Astrocyte (in vitro differentiated cells and primary cell): ENCODE results near the gene ZDHHC15. TPM values are rescaled to one million over a fixed set of nuclear protein-coding genes. Genes with fewer than 3 reads are reported as not detected.

ENCODE experiments used
- DNase-seq: peaks from one replicate; pipeline ENCODE4 v3.0.0-alpha.2; 2010; ENCODE audit warnings: low read depth
- FAIRE-seq: peaks from 2 replicates; lab custom pipeline; 2011; peaks lifted over from hg19 to GRCh38; lab: Jason Lieb, UNC
- H2AFZ ChIP-seq: 2 replicates; pipeline ENCODE4 v1.6.0; 2012; ENCODE audit warnings: low read depth, low read length, inconsistent platforms
- H3K27ac ChIP-seq: 2 replicates; pipeline ENCODE4 v1.5.1; 2011; ENCODE audit warnings: low read depth, low read length, inconsistent platforms
- H3K27me3 ChIP-seq: 2 replicates; pipeline ENCODE4 v1.6.0; 2011; ENCODE audit warnings: low read length, inconsistent platforms; ENCODE audit not compliant: insufficient read depth
- H3K36me3 ChIP-seq: 2 replicates; pipeline ENCODE4 v1.5.1; 2011; ENCODE audit warnings: low read length, inconsistent platforms; ENCODE audit not compliant: insufficient read depth
- H3K4me1 ChIP-seq: 2 replicates; pipeline ENCODE4 v1.5.1; 2011; ENCODE audit warnings: low read length, inconsistent platforms; ENCODE audit not compliant: insufficient read depth
- H3K4me2 ChIP-seq: 2 replicates; pipeline ENCODE4 v1.6.0; 2012; ENCODE audit warnings: low read length, inconsistent platforms
- H3K4me3 ChIP-seq: 2 replicates; pipeline ENCODE4 v1.5.1; 2011; ENCODE audit warnings: low read depth, mild to moderate bottlenecking, low read length, inconsistent platforms; ENCODE audit not compliant: insufficient read depth
- H3K79me2 ChIP-seq: 2 replicates; pipeline ENCODE4 v1.6.0; 2012; ENCODE audit warnings: mild to moderate bottlenecking, low read length, inconsistent platforms; ENCODE audit not compliant: insufficient read depth
- H3K9ac ChIP-seq: 2 replicates; pipeline ENCODE4 v1.6.0; 2012; ENCODE audit warnings: mild to moderate bottlenecking, low read length, inconsistent platforms
- H3K9me3 ChIP-seq: 2 replicates; pipeline ENCODE4 v1.5.1; 2012; ENCODE audit warnings: low read depth, mild to moderate bottlenecking, low read length, inconsistent platforms; ENCODE audit not compliant: insufficient read depth
- H4K20me1 ChIP-seq: 2 replicates; pipeline ENCODE4 v1.6.0; 2012; ENCODE audit warnings: low read length, inconsistent platforms; ENCODE audit not compliant: insufficient read depth
- H3K27ac Mint-ChIP-seq: one replicate; pipeline ENCODE4 v1.8.0; 2021; ENCODE audit warnings: mild to moderate bottlenecking, mixed read lengths; ENCODE audit not compliant: unreplicated experiment
- H3K27me3 Mint-ChIP-seq: one replicate; pipeline ENCODE4 v1.8.0; 2021; ENCODE audit warnings: low read depth, mixed read lengths; ENCODE audit not compliant: unreplicated experiment
- H3K36me3 Mint-ChIP-seq: one replicate; pipeline ENCODE4 v1.8.0; 2021; ENCODE audit warnings: low read depth, mixed read lengths; ENCODE audit not compliant: unreplicated experiment
- H3K4me1 Mint-ChIP-seq: one replicate; pipeline ENCODE4 v1.8.0; 2021; ENCODE audit warnings: low read depth, mixed read lengths; ENCODE audit not compliant: unreplicated experiment
- H3K4me3 Mint-ChIP-seq: one replicate; pipeline ENCODE4 v1.8.0; 2021; ENCODE audit warnings: mild to moderate bottlenecking, moderate library complexity, mixed read lengths; ENCODE audit not compliant: unreplicated experiment
- H3K9me3 Mint-ChIP-seq: one replicate; pipeline ENCODE4 v1.8.0; 2021; ENCODE audit warnings: mild to moderate bottlenecking, mixed read lengths; ENCODE audit not compliant: unreplicated experiment
- EZH2 ChIP-seq: IDR thresholded peaks from 2 replicates; pipeline ENCODE4 v1.6.1; 2012; ENCODE audit warnings: mild to moderate bottlenecking, low read length, inconsistent platforms; ENCODE audit not compliant: insufficient read depth
- total RNA-seq: library from RNA; stranded (reverse); gene quantifications from 2 replicates; pipeline ENCODE4 v1.2.1, GENCODE V29; 2021
- TF ChIP-seq, protein P1 (sequence below): IDR thresholded peaks from 2 replicates; pipeline ENCODE4 v1.5.1; 2011; ENCODE audit warnings: low read depth, mild to moderate bottlenecking, inconsistent platforms, low read length, moderate library complexity; ENCODE audit not compliant: insufficient read depth

Gene ZDHHC15
- total RNA-seq, 1 donor from 2014 or later: 0.89 TPM

DNA sequence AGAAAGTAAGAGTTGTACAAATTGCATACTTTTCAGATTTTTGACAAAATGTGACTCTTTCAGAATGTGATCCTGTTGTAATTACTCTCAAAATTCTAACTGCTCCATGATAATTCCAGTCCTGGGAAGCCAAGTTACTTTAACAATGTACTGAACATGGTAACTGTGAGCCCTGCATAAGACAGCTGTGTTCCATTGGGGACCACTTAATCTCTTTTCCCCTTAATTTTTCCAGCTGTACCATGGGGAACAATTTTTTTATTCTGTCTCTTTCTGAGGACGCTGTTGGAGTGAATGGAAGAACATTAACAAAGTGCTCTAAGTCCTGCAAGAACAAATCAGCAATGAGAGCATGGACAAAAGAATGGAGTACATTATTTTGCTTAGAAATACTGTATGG, 153.1 kb downstream of the ZDHHC15 start:
- Mint-ChIP-seq H3K9me3 (no peaks in the 10 kb centered on the region), H3K36me3 (no peaks in the 10 kb centered on the region), H3K27ac (no peak overlapping the region), H3K27me3 (no peaks in the 10 kb centered on the region), H3K4me1 (peaks cover 1% of the 10 kb centered on the region), H3K4me3 (no peak overlapping the region)
- H3K79me2 ChIP-seq: no peaks in the 10 kb centered on the region
- H3K27ac ChIP-seq: no peak overlapping the region
- DNase-seq (no peak), FAIRE-seq (no peak)
- no peaks in the 10 kb centered on the region for H3K27me3 ChIP-seq
- no peak overlapping the region for H3K9ac ChIP-seq
- H4K20me1 ChIP-seq: no peaks in the 10 kb centered on the region
- H3K4me1 ChIP-seq: no peaks in the 10 kb centered on the region
- no peak overlapping the region for H3K4me2 ChIP-seq
- H3K4me3 ChIP-seq: no peak overlapping the region
- H3K9me3 ChIP-seq: no peaks in the 10 kb centered on the region
- no peak overlapping the region for H2AFZ ChIP-seq
- H3K36me3 ChIP-seq: no peaks in the 10 kb centered on the region
- no peak for TF ChIP-seq EZH2
- TF ChIP-seq, protein P1, sequence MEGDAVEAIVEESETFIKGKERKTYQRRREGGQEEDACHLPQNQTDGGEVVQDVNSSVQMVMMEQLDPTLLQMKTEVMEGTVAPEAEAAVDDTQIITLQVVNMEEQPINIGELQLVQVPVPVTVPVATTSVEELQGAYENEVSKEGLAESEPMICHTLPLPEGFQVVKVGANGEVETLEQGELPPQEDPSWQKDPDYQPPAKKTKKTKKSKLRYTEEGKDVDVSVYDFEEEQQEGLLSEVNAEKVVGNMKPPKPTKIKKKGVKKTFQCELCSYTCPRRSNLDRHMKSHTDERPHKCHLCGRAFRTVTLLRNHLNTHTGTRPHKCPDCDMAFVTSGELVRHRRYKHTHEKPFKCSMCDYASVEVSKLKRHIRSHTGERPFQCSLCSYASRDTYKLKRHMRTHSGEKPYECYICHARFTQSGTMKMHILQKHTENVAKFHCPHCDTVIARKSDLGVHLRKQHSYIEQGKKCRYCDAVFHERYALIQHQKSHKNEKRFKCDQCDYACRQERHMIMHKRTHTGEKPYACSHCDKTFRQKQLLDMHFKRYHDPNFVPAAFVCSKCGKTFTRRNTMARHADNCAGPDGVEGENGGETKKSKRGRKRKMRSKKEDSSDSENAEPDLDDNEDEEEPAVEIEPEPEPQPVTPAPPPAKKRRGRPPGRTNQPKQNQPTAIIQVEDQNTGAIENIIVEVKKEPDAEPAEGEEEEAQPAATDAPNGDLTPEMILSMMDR: no peak

DNA sequence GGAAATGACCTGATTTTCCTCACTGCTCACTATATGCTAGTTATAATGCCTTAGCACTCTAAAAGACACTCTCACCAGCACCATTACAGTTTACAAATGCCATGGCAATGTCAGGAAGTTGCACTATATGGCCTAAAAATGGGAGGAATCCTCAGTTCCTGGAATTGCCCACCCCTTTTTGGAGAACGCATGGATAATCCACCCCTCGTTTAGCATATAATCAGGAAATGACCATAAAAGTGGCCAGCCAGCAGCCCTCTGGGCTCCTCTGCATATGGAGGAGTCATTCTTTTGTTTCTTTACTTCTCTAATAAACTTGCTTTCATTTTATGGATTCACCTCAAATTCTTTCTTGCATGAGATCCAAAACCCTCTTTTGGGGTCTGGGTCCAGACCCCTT, 156.0 kb downstream of the ZDHHC15 start:
- no peak overlapping the region for H2AFZ ChIP-seq
- TF ChIP-seq, protein P1: no peak
- no peak for TF ChIP-seq EZH2
- H3K27me3 Mint-ChIP-seq: no peaks in the 10 kb centered on the region
- no peak overlapping the region for H3K9ac ChIP-seq
- FAIRE-seq: no peak
- H3K27ac ChIP-seq: no peak overlapping the region
- H3K4me1 ChIP-seq: no peaks in the 10 kb centered on the region
- DNase-seq: no peak
- no peak overlapping the region for H3K4me3 Mint-ChIP-seq
- H3K36me3 ChIP-seq: no peaks in the 10 kb centered on the region
- H3K4me3 ChIP-seq: no peak overlapping the region
- H3K36me3 Mint-ChIP-seq: no peaks in the 10 kb centered on the region
- no peaks in the 10 kb centered on the region for H4K20me1 ChIP-seq
- no peak overlapping the region for H3K4me2 ChIP-seq
- H3K4me1 Mint-ChIP-seq: peaks cover 1% of the 10 kb centered on the region
- peaks cover 1% of the 10 kb centered on the region for H3K9me3 Mint-ChIP-seq
- H3K27ac Mint-ChIP-seq: no peak overlapping the region
- no peaks in the 10 kb centered on the region for H3K79me2 ChIP-seq
- no peaks in the 10 kb centered on the region for H3K9me3 ChIP-seq
- H3K27me3 ChIP-seq: no peaks in the 10 kb centered on the region

GRCh38 chrX:75365243-75365975, 157.4 kb downstream of the ZDHHC15 start:
- no peaks in the 10 kb centered on the region for H3K79me2 ChIP-seq
- no peaks in the 10 kb centered on the region for H4K20me1 ChIP-seq
- Mint-ChIP-seq H3K27me3 (no peaks in the 10 kb centered on the region), H3K9me3 (peaks cover 1% of the 10 kb centered on the region), H3K4me3 (no peak overlapping the region), H3K4me1 (peaks cover 1% of the 10 kb centered on the region), H3K27ac (no peak overlapping the region), H3K36me3 (no peaks in the 10 kb centered on the region)
- H2AFZ ChIP-seq: no peak overlapping the region
- no peaks in the 10 kb centered on the region for H3K36me3 ChIP-seq
- H3K9me3 ChIP-seq: no peaks in the 10 kb centered on the region
- no peak for TF ChIP-seq EZH2
- TF ChIP-seq, protein P1: no peak
- peak; percentile 16 for DNase-seq
- H3K4me2 ChIP-seq: no peak overlapping the region
- no peak overlapping the region for H3K4me3 ChIP-seq
- no peaks in the 10 kb centered on the region for H3K27me3 ChIP-seq
- H3K27ac ChIP-seq: no peak overlapping the region
- H3K9ac ChIP-seq: no peak overlapping the region
- FAIRE-seq: no peak
- H3K4me1 ChIP-seq: no peaks in the 10 kb centered on the region
